Testis (tissue), 3 donors: ENCODE measurements around the gene ALOX15B. TPM values are rescaled to one million over a fixed set of nuclear protein-coding genes. Genes with fewer than 3 reads are reported as not detected.

ENCODE experiments used
- DNase-seq: peaks from one replicate; pipeline ENCODE4 v3.0.0-alpha.2; 2019
- H3K27ac ChIP-seq, 2 donors: fragments of 200-600 bp; sonication (generic); one replicate each; pipeline ENCODE4 v1.5.1; 2019
- H3K27me3 ChIP-seq: fragments of 200-600 bp; sonication (generic); one replicate; pipeline ENCODE4 v1.5.1; 2019
- H3K36me3 ChIP-seq: fragments of 200-600 bp; sonication (generic); one replicate; pipeline ENCODE4 v1.5.1; 2017; ENCODE audit warnings: low read depth; ENCODE audit errors: missing control alignments
- H3K4me1 ChIP-seq: fragments of 200-600 bp; sonication (generic); one replicate; pipeline ENCODE4 v1.5.1; 2019
- H3K4me3 ChIP-seq, 2 donors: fragments of 200-600 bp; sonication (generic); one replicate each; pipeline ENCODE4 v1.5.1; 2017 to 2019
- H3K9me3 ChIP-seq: fragments of 200-600 bp; sonication (generic); one replicate; pipeline ENCODE4 v1.5.1; 2017
- CTCF ChIP-seq, 3 experiments: fragments of 450-650 bp in 2 of 3; fragments of 200-600 bp in 1 of 3; sonication (generic) in 1 of 3; IDR thresholded peaks; one replicate each; pipeline ENCODE4 v1.5.1; 2016 to 2019; ENCODE audit warnings: antibody characterized with exemption in 3 of 3, mild to moderate bottlenecking in 2 of 3, moderate library complexity in 1 of 3
- POLR2A ChIP-seq: fragments of 450-650 bp; IDR thresholded peaks from one replicate; pipeline ENCODE4 v1.6.1; 2017; ENCODE audit warnings: antibody characterized with exemption, mild to moderate bottlenecking, moderate library complexity
- WGBS, 2 donors: methylation state at CpG; one replicate each; pipeline ENCODE4 v1.1.5; 2018; 5-methylcytosine and 5-hydroxymethylcytosine counted together
- intact Hi-C: fragments of 100-400 bp; cut with DNase I; formaldehyde crosslinking; loops from one replicate; pipeline ENCODE4 v1.15.1; 2023; ENCODE audit warnings: low total_unique reads
- polyA plus RNA-seq: library from polyadenylated mRNA; stranded (reverse); fragments of 350-450 nt; fragmentation: Illumina TruSeq; extraction: RNeasy Lipid Tissue Mini Kit (QIAGEN cat#74804); gene quantifications from one replicate; pipeline ENCODE4 v1.2.3, GENCODE V29; 2014; ENCODE audit warnings: low read depth, low replicate concordance; ENCODE audit not compliant: insufficient read depth
- total RNA-seq, 2 donors: library from RNA; depleted of rRNA; stranded (reverse); fragments of >200 nt; gene quantifications; one replicate each; pipeline ENCODE4 v1.2.3, GENCODE V29; 2016

The ALOX15B gene
- total and polyA plus RNA-seq, 3 donors from 2014 or later, result 0.79 to 2.2 (median 1.8) TPM

- Histone ChIP-seq H3K4me3 (no peak overlapping the region), H3K9me3 (no peaks in the 10 kb centered on the region), H3K36me3 (no peaks in the 10 kb centered on the region), H3K4me1 (no peaks in the 10 kb centered on the region), H3K27me3 (no peaks in the 10 kb centered on the region), H3K27ac (no peak overlapping the region)
- DNase-seq, result no peak
- intact Hi-C loops, result loop anchor here (5.0 to 10.0 kb wide), 2 partner anchors 51 to 82 kb away; no protein-coding TSS in a partner anchor
- TF ChIP-seq POLR2A (no peak), CTCF (IDR thresholded peaks at IDR 0.05) (no peak)
- WGBS, 2 donors, result 70 to 81% methylated on average over 27 of the region's 27 CpGs
Measured at GRCh38 chr17:7993972-7994589, 44.8 kb upstream of the ALOX15B start.

DNA sequence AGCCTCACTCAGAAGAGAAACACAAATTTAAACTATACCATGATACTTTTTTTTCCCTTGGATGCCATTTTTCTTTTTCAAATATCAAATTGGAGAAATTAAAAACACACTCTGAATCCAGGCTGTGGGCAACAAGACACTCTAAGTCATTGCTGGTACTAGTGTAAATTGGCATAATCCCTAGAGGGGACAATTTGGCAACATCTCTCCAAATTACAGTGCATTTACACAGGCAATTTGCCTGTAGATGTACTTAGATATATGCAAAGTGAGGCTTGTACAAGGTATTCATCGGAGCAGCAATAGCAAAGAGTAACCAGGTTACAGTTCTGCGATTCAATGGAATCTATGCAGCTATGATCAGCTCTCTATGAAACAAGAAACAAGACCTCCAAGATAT, 43.1 kb upstream of the ALOX15B start:
- H3K27ac ChIP-seq, result no peak overlapping the region
- H3K27me3 ChIP-seq, result no peaks in the 10 kb centered on the region
- H3K4me1 ChIP-seq, result no peaks in the 10 kb centered on the region
- no peak overlapping the region for H3K4me3 ChIP-seq
- intact Hi-C loops, result loop anchor here (10.0 kb wide), 1 partner anchor 49 kb away; no protein-coding TSS in a partner anchor
- DNase-seq, result no peak
- H3K36me3 ChIP-seq, result no peaks in the 10 kb centered on the region
- WGBS, 2 donors, result 96 to 100% methylated on average over 2 of the region's 2 CpGs
- TF ChIP-seq POLR2A (no peak), CTCF (IDR thresholded peaks at IDR 0.05) (no peak)
- no peaks in the 10 kb centered on the region for H3K9me3 ChIP-seq

- H3K9me3 ChIP-seq, result no peaks in the 10 kb centered on the region
- H3K27ac ChIP-seq, result no peak overlapping the region
- peak; percentile 50 for DNase-seq
- no peak overlapping the region for H3K4me3 ChIP-seq
- 28 to 44% methylated on average over 5 of the region's 5 CpGs for WGBS, 2 donors
- no peak for TF ChIP-seq CTCF (IDR thresholded peaks at IDR 0.05)
- TF ChIP-seq POLR2A, result no peak
- no peaks in the 10 kb centered on the region for H3K4me1 ChIP-seq
- no peaks in the 10 kb centered on the region for H3K36me3 ChIP-seq
- intact Hi-C loops, result loop anchor here (10.0 kb wide), 1 partner anchor 48 kb away; no protein-coding TSS in a partner anchor
- no peaks in the 10 kb centered on the region for H3K27me3 ChIP-seq
Measured at GRCh38 chr17:7997186-7997585, 41.7 kb upstream of the ALOX15B start.

GRCh38 chr17:8001976-8002720, 36.7 kb upstream of the ALOX15B start, which contains the start of gene GUCY2D:
Gene GUCY2D (plus strand): TSS chr17:8002615. CDS start chr17:8003048, 433 bp downstream.
- no peak for TF ChIP-seq POLR2A
- TF ChIP-seq CTCF (IDR thresholded peaks at IDR 0.05), result no peak
- no peaks in the 10 kb centered on the region for H3K9me3 ChIP-seq
- no peaks in the 10 kb centered on the region for H3K27me3 ChIP-seq
- peaks cover 4% of the 10 kb centered on the region for H3K4me1 ChIP-seq
- H3K36me3 ChIP-seq, result no peaks in the 10 kb centered on the region
- no peak within 1 kb of the TSS for H3K27ac ChIP-seq
- DNase-seq, result no peak
- intact Hi-C loops, result no loop called here
- 17 to 20% methylated on average over 17 to 18 of the region's 18 CpGs for WGBS, 2 donors
- peak within 1 kb of the TSS; percentile 12 to 34 for H3K4me3 ChIP-seq
